ENCODE results near the gene TULP3. TPM values are rescaled to one million over a fixed set of nuclear protein-coding genes. Genes with fewer than 3 reads are reported as not detected.

TULP3 gene
- total RNA-seq, 1 donor from 2014 or later: 7.0 TPM

DNA sequence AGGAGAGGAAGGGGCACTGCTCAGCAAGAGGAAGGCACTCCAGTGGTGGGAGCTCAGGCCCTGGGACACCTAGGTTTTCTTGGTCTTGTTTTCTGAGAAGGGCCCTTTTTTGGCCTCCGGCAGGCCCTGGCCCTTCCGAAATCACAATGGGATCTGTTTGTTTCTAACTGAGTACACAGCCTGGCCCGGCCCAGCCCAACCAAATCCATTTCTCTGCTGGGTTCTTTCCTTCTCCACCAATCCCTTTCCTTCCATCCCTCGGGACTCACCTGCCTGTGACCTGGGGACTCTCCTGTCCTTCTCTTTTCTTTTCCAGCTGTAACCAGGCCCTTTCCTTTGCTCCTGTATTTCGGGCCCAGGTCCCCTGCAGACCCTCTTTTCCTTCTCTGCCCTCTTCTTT, 87.1 kb downstream of the TULP3 start:
- intact Hi-C loops (cut with micrococcal nuclease): no loop called here

GRCh38 chr12:2979806-2980205, 89.1 kb downstream of the TULP3 start:
- DNase-seq (no peak), ATAC-seq (ENCODE audit: low read depth) (no peak)
- Mint-ChIP-seq H3K27me3 (peaks cover 2% of the 10 kb centered on the region), H3K4me1 (no peaks in the 10 kb centered on the region), H3K27ac (no peak overlapping the region), H3K4me3 (no peak overlapping the region), H3K36me3 (ENCODE audit: low read depth) (no peaks in the 10 kb centered on the region), H3K9me3 (no peaks in the 10 kb centered on the region)
- ChIA-PET CTCF (no interaction called here), POLR2A (no interaction called here)
- intact Hi-C loops (cut with micrococcal nuclease): no loop called here
- TF ChIP-seq, protein P1, sequence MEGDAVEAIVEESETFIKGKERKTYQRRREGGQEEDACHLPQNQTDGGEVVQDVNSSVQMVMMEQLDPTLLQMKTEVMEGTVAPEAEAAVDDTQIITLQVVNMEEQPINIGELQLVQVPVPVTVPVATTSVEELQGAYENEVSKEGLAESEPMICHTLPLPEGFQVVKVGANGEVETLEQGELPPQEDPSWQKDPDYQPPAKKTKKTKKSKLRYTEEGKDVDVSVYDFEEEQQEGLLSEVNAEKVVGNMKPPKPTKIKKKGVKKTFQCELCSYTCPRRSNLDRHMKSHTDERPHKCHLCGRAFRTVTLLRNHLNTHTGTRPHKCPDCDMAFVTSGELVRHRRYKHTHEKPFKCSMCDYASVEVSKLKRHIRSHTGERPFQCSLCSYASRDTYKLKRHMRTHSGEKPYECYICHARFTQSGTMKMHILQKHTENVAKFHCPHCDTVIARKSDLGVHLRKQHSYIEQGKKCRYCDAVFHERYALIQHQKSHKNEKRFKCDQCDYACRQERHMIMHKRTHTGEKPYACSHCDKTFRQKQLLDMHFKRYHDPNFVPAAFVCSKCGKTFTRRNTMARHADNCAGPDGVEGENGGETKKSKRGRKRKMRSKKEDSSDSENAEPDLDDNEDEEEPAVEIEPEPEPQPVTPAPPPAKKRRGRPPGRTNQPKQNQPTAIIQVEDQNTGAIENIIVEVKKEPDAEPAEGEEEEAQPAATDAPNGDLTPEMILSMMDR (IDR thresholded peaks at IDR 0.05): no peak

More for the DNA sequence above, 87.1 kb downstream of the TULP3 start:
- Mint-ChIP-seq H3K27ac (no peak overlapping the region), H3K36me3 (ENCODE audit: low read depth) (no peaks in the 10 kb centered on the region), H3K4me1 (no peaks in the 10 kb centered on the region), H3K4me3 (no peak overlapping the region), H3K27me3 (peaks cover 6% of the 10 kb centered on the region), H3K9me3 (no peaks in the 10 kb centered on the region)
- TF ChIP-seq, protein P1 (IDR thresholded peaks at IDR 0.05): no peak
- ATAC-seq (ENCODE audit: low read depth) (no peak), DNase-seq (no peak)
- ChIA-PET CTCF (no interaction called here), POLR2A (no interaction called here)

DNA sequence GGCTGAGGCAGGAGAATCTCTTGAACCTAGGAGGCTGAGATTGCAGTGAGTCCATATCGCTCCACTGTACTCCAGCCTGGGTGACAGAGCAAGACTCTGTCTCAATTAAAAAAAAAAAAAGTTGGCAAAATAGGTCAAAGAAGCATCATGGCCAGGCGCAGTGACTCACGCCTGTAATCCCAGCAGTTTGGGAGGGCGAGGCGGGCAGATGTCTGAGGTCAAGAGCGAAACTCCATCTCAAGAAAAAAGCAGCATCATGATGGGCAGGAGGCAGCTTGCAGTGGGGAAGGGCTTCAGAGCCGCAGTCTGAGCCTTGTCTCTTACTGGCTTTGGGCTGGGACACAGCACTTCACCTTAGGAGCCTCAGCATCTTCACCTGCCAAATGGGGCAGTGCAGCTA, 89.9 kb downstream of the TULP3 start:
- POLR2A ChIA-PET: no interaction called here

DNA sequence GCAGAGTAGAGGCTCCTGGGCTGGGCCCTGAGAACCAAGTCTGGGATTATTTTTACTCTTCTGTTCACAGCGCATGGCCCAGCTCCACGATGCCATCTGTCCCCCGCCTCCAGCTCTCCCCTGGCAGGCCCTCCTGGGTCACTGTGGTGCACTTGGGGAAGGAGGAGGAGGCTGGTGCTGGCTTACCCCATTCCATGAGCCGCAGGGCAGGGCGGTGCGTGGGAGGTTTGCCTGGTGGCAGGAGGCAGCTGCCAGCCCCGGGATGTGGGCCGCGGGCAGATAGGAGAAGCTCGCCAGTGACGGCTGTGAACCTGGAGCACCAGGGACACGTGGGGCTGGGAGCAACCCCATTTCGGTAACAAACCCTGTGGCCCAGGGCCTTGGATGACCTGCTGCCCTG, 91.7 kb downstream of the TULP3 start:
- Mint-ChIP-seq H3K4me1 (no peaks in the 10 kb centered on the region), H3K9me3 (no peaks in the 10 kb centered on the region), H3K27me3 (no peaks in the 10 kb centered on the region), H3K4me3 (no peak overlapping the region), H3K27ac (no peak overlapping the region), H3K36me3 (ENCODE audit: low read depth) (no peaks in the 10 kb centered on the region)
- CTCF ChIA-PET: no interaction called here
- POLR2A ChIA-PET: no interaction called here
- ATAC-seq (ENCODE audit: low read depth): no peak
- TF ChIP-seq, protein P1 (IDR thresholded peaks at IDR 0.05): no peak
- DNase-seq: no peak
- intact Hi-C loops (cut with micrococcal nuclease): no loop called here

More for the DNA sequence above, 89.9 kb downstream of the TULP3 start:
- H3K4me1 Mint-ChIP-seq: no peaks in the 10 kb centered on the region
- H3K27ac Mint-ChIP-seq: no peak overlapping the region
- no peaks in the 10 kb centered on the region for H3K9me3 Mint-ChIP-seq
- TF ChIP-seq, protein P1 (IDR thresholded peaks at IDR 0.05): no peak
- no peak overlapping the region for H3K4me3 Mint-ChIP-seq
- H3K36me3 Mint-ChIP-seq (ENCODE audit: low read depth): no peaks in the 10 kb centered on the region
- DNase-seq (no peak), ATAC-seq (ENCODE audit: low read depth) (no peak)
- H3K27me3 Mint-ChIP-seq: peaks cover 1% of the 10 kb centered on the region
- intact Hi-C loops (cut with micrococcal nuclease): no loop called here
- CTCF ChIA-PET: no interaction called here

GRCh38 chr12:2984249-2984648, 93.6 kb downstream of the TULP3 start:
- POLR2A ChIA-PET: no interaction called here
- intact Hi-C loops (cut with micrococcal nuclease): no loop called here

More at GRCh38 chr12:2984249-2984648, 93.6 kb downstream of the TULP3 start:
- H3K4me3 Mint-ChIP-seq: no peak overlapping the region
- DNase-seq (no peak), ATAC-seq (ENCODE audit: low read depth) (no peak)
- no peaks in the 10 kb centered on the region for H3K9me3 Mint-ChIP-seq
- H3K4me1 Mint-ChIP-seq: no peaks in the 10 kb centered on the region
- CTCF ChIA-PET: no interaction called here
- H3K27ac Mint-ChIP-seq: no peak overlapping the region
- TF ChIP-seq, protein P1 (IDR thresholded peaks at IDR 0.05): no peak
- no peaks in the 10 kb centered on the region for H3K36me3 Mint-ChIP-seq (ENCODE audit: low read depth)
- H3K27me3 Mint-ChIP-seq: no peaks in the 10 kb centered on the region

All from activated B cell treated with CpG ODN at 0.5 μM for 24 hours (primary cell).